GM18861 (cell line): ENCODE results near the gene CDKAL1.
"Not testable (repeated sequence)": the region's sequence is repeated elsewhere in the genome, so short reads cannot be mapped to it uniquely, and the experiment has no call there.

Source experiments
- ATAC-seq: cut with Tn5 transposase; IDR thresholded peaks from one replicate; pipeline ENCODE4 v1.9.1; 2021; ENCODE audit not compliant: unreplicated experiment

Gene CDKAL1

DNA sequence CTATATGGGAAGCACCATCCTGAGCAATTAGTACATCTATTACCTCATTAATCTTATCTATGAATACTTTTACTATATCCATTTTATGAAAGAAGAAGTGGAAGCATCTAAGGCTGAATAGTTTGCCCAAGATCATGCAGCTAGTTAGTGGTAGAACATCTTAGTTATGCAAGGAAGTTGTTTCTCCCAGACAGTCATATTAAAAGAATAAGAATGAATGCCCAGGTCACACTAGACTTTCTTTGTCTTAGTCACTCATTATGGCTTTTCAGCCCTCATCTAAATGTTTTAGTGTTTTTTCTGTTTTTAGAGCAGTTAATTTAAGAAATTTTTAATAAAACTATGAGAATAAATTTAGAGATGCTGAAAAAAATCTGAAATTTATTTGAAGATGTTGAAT lies 517.5 kb downstream of the CDKAL1 start:
- ATAC-seq: no peak

DNA sequence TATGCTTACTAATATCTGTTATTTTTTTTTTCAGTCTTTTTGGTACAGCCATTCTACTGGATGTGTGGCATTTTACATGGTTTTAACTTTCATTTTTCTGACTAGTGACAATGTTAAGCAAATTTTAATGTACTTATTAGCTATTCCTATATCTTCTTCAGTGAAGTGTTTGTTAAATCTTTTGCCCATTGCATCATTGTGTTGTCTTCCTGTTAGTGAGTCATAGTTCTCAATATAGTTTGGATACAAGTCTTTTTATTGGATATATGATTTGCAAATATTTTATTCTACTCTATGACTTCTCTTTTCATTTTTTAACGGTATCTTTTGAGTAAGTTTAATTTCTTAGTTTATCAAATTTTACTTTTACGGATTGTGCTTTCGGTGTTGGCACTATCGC lies 519.4 kb downstream of the CDKAL1 start:
- ATAC-seq: no peak

DNA sequence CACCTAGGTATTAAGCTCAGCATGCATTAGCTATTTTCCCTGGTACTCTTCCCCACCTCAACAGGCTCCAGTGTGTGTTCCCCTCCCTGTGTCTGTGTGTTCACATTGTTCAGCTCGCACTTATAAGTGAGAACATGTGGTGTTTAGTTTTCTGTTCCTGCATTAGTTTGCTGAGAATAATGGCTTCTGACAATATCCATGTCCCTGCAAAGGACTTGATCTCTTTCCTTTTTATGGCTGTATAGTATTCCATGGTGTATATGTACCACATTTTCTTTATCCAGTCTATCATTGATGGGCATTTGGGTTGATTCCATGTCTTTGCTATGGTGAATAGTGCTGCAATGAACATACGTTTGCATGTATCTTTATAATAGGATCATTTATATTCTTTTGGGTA lies 521.2 kb downstream of the CDKAL1 start:
- ATAC-seq: not testable (repeated sequence)

DNA sequence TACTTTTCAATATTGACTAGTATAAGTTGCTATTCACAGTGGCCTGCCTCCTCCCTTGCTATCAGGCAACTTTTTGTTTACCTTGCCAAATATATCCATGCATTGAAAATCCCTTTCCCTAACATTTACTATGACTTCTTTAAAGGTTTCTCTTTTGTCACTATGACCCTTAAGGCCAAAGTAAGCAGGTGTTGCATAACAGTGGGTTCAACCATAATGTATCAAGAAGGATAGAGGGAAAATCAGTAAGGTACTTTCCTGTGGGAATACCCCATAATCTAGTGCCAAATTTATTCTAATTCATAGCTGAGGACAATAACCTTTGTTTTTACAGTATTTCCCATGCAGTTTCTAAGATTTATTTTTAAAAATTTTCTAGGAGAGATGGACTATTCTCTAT lies 527.6 kb downstream of the CDKAL1 start:
- no peak for ATAC-seq

DNA sequence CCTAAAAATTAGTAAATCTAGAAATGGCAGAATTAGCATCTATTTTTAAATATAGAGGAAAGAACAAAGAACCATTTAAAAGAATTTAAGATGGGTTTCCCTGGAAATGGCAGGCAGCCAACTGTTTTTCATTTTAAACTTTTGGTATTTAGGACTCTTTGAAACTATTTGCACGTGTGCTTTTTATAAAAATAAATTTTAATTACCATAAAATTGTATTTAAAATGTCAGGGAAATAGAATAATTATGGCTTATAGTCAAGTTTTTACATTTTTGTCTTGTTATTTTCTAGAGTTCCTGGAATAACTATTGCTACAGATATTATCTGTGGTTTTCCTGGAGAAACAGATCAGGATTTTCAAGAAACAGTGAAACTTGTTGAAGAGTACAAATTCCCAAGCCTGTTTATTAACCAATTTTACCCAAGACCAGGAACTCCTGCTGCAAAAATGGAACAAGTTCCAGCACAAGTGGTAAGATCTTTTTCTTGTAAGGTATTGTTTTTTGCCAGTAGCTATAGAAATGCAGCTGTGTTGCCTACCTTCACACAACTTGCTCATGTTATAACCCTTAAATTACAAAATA lies 530.6 kb downstream of the CDKAL1 start:
- no peak for ATAC-seq

DNA sequence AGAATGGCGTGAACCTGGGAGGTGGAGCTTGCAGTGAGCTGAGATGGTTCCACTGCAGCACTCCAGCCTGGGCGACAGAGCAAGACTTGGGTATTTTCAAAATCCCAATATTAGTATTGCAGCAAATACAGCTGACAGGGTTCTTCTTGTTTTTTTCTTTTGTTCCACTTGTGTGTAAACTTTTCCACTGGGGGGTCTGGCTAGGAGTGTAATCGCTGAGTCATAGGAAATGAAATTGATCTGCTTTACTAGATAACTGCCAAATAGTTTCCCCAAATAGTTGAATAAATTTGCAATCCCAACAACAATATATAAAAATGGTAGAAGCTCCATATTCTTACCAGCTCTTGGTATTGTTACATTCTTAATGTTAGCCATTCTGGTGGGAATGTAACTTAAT lies 533.3 kb downstream of the CDKAL1 start:
- ATAC-seq: no peak

DNA sequence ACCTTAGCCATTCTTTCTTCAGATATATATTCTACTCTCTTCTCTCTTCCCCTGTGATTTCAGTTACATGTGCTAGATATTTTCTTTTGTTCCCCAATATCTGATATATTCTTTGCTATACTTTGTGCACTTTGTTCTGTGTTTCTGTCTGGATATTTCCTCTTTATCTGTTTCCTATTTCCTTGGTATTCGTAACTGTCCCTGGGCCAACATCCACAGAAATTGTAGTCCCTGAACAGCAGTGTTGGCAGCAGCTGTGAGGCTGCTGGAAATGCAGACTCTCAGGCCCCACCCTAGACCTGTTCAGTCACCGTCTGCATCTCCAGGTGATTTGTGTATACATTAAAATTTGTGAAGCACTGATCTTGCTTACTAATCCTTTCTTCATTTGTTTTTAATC lies 536.4 kb downstream of the CDKAL1 start:
- ATAC-seq: no peak

DNA sequence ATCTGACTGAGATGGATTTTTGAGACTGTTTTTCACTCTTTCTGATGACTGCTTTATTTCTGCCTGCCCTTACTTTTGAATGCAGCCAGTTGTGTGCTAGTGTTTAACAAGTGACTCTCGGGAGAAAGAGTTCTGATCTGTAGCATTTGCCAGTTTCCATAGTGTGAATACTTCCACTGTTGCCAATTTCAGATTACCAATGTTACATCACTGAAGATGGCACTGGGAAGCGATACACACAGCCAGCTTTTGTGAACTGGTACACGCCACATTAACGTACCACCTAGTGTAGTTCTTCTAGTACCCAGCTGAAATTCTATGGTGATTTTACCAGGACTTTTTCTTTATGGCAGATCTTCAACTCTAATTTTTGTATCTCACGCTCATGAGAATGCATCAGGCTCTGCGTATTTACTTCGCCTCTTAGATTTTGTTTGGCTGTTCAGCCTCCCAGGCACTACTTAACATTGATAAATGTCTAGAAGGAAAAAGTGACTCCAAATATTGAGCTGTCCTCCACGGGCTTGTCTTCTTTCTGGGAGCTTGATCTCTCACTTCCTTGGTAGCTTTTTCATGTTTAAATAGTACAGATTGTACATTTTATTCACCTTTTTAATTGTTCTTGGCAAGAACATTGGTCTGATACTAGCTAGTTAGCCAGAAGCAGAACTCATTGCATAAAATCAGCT lies 537.7 kb downstream of the CDKAL1 start:
- ATAC-seq: no peak

DNA sequence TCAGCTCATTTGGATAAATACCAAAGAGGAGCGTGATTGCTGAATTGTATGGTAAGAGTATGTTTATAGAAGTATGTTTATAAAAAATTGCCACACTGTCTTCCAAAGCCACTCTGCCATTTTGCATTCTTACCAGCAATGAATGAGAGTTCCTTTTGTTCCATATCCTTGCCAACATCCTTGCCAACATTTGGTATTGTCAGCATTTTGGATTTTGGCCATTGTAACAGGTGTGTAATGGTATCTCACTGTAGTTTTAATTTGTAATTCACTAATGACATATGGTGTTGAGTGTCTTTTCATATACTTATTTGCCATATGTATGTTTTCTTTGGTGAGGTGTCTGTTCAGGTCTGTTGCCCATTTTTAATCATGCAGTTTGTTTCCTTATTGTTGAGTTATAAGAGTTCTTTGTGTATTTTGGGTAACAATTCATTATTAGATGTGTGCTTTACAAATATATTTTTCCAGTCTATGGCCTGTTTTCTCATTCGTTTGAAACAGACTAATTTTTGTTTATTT lies 539.1 kb downstream of the CDKAL1 start:
- ATAC-seq: no peak

DNA sequence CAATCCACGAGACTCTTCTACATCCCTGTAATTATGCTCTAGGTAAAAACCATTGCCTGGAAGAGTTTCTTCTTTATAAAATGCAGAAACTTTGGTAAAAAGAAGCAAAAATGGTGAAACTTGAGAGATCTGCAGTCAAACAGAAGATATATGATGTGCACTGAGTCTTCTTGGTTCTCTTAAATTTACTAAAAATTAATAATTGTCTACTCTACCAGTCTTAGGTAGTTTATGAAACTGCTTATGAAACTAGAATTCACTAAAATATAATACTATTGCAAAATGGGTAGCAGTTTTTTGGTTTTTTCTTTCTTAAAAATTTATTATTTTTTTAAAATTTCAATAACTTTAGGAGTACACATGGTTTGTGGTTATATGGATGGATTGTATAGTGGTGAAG lies 540.2 kb downstream of the CDKAL1 start:
- no peak for ATAC-seq

DNA sequence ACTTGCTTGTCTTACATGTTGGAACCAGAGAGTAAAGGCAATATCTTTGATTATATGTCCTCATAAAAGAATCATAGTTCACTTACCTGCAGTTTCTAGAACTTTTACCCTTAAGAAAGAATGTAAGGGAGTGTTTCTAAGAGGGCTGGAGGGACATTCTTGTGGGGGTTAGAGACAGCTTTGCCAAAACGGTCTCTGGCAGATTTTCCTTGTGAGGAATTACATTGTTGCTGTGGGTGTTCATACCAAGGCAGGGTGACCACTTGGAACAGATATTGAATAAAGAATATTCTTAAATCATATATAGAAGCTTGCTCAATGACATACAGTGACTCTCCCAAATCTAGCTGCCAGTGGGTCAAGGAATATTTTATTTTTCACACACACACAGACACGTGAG lies 541.7 kb downstream of the CDKAL1 start:
- ATAC-seq: no peak

DNA sequence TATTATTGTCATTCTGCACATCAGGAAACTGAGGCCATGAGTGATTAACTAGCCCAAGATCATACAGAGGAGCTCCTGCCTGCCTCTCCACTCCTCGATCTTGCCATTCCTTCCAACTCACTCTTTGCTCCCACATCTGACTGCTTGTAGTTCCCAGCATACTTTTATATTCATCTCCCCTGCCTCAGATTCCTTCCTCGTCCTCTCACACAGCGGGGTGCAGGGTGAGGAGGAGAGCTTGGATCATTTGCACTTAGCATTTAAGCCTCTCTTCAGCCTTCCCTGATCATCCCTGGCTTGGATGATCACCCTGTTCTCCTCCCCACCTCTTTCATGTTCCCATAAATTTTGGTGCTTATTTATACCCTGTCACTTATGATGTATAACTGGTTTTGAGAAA lies 544.2 kb downstream of the CDKAL1 start:
- ATAC-seq: no peak

DNA sequence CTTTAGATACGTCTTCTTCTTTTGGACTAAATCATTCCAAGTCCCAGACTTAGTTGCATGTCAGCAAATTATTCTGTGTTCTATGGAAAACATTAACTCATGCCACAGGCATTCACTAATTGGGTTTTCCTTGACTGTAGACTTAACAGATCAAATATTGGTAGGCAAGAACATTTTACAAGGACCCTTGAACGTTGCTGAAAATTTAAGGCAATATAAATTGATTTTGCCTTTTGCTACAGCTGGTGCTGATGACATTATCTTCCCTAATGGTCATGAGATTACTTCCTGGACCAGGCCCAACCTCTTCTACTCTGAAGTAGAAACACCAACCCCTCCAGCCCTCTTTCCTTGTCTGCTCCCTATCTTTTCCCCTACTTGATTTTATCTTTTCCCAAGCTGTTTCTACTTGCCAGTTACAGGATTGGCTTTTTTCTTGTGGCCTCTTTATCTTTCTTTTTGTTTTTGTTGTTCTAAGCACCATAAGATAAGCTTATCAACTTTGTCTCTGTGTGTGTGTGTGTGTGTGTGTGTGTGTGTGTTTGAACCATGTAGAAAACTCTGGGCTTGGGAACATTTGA lies 545.3 kb downstream of the CDKAL1 start:
- no peak for ATAC-seq

DNA sequence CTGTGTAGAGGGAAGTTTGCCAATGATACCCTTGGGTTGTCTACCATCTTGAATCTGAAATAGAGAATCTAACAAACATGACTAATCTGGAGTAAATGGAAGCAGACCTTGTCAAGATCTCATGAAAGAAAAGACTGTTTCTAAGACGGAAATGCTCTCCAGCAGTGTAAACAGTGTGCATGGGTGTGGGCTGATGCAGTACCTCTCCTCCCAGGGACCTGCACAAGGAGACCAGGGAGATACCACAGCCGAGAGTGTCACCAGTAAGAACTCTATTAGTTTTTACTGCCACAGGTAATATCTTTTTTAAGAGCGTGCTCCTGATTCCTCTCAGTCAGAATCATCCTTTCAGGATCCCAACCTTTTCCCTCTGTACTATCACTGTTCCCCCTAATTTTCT lies 546.0 kb downstream of the CDKAL1 start:
- no peak for ATAC-seq

DNA sequence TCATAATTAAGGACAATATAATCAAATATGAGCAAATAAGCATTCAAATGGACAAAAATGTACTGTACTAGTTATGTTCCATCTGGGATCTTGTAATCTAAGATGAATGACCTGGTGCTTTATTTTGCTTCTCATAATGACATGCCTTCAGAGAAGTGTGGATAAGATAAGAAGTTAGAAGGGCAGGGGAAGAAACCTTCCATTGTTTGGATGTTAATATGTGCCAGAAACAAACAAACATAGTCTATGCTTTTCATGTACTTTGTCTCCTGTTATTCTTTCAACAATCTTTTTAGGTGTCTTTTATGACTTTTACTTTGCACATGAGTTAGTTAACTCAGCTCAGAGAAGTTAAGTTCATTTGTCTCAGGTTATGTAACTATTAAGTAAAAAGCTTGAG lies 547.8 kb downstream of the CDKAL1 start:
- ATAC-seq: no peak

DNA sequence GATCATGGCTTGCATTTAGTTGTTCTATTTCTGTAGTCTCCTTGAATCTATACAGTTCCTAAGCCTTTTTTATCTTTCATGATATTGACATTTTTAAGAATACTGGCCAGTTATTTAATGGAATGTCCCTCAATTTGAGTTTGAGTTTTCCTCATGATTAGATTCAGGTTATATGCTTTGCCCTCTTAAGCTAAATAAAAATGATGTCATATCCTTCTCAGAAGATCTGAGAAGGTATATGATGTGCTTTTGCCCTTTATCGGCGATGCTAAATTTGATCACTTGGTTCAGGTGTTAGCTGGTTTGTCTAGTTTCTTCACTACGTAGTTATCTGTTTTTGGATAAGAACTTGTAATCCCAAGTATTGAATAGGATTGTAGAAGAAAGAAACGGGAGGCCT lies 549.5 kb downstream of the CDKAL1 start:
- no peak for ATAC-seq

DNA sequence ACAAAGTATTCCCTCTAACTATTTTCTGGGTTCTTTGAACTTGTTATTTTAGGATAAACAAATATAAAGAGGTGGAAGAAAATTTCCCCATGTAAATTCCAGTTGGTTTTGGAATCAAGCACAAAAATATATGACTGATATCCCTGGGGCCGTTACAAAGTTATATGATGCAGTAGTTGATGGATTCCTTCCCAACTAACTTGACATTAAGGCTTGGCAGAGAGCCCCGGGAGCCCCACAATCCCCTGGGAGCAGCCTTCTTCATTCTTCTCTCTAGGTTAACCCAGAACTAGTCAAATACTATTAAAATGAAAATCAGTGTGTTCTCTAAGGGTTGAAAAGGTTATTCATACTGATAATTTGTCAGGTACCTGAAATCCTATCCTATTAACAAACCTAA lies 550.4 kb downstream of the CDKAL1 start:
- ATAC-seq: no peak

DNA sequence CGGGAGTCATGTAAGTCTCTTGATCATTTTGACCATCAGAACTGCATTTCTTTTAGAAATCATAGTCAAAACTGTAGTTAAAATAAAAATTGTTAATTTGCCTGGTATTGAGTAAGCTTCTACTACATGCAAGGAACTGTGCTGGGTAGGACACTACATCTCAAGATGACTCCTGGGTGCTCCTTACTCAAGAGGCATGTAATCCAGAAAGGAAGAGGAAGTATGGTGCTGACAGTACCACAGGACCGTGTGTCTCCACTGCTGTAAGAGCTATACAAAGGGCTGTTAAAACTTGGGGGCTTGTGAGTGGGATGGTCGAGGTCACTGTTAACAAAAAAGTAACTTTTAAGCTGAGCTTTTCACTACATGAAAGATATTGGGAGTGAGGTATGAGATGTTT lies 551.0 kb downstream of the CDKAL1 start:
- no peak for ATAC-seq

DNA sequence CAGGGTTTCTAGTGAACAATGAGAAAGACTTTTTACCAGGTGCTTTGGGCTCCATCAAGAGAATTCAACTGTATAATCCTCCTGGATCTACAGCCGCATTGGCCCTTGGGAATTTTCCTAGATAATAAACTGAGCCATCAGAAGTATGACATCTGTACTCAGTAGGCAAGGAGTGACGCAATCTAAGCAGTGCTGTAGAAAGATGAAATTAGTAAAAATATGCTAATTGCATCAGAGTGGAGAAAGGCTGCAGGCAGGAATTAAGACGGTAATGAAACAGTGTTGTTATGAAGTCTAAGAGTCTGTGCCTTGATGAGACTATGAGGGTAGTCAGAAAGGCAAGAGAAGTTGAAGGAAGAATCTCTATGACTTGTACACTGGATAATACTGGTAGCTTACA lies 551.4 kb downstream of the CDKAL1 start:
- no peak for ATAC-seq

DNA sequence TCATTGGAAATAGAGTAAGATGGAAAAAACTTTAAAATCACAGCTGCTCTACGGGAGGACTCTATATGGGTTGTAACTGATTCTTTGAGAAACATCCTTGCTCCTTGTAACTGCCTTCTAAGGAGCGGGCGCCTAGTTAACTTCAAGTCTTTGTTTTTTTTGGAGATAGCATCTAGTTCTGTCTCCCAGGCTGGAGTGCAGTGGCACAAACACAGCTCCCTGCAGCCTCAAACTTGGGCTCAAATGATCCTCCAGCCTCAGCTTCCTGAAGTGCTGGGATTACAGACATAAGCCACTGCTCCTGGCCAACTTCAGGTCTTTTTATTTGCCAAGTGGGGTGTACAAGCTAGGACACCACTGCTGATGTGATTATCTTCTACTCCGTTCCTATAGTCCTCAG lies 552.9 kb downstream of the CDKAL1 start:
- no peak for ATAC-seq

DNA sequence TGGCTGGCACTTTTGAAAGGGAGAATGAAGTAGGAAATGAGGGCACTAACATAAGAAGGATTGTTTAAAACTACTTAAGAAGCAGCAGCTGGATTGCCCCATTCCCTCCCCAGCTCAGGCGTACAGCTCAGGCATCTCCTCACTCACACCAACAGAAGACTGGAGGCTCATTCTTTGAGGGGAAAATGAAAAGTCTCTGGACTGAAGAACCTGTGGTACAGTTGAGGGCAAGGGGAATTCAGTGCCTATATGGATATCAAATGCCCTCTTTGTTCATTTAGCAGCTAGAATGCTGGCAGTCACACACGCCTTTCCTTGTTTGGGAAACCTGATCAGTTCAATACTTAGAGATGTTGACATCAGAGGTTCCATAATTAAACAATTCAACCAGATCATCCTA lies 557.2 kb downstream of the CDKAL1 start:
- no peak for ATAC-seq

DNA sequence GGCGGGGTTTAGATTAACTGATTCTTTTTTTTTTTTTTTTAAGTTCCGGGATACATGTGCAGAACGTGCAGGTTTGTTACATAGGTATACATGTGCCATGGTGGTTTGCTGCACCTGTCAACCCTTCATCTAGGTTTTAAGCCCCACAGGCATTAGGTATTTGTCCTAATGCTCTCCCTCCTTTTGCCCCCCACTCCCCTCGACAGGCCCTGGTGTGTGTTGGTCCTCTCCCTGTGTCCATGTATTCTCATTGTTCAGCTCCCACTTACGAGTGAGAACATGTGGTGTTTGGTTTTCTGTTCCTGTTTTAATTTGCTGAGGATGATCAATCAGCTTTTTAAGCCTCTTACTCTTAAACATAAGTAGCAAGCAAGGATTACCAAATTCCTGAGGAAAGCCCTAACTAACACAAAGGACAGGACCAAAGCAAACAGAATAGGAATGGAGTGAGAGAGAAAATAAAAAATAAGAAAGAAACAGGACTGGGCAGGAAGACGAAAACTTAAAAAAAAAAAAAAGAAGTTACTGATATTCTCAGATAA lies 558.0 kb downstream of the CDKAL1 start:
- not testable (repeated sequence) for ATAC-seq
